ENCODE data around the gene SLC30A7.

Gene SLC30A7

GRCh38 chr1:101003012-101003650 lies 107.2 kb downstream of the SLC30A7 start:
- peaks cover 8 to 22% (median 13%) of the 10 kb centered on the region in 4 experiments for H3K4me1 ChIP-seq (ENCODE audit: control extremely low read depth in 1 of 4, control insufficient read depth in 4 of 4, insufficient read depth in 4 of 4, low read length in 3 of 4)
- peaks cover 0 to 18% (median 5%) of the 10 kb centered on the region in 4 experiments for H3K36me3 ChIP-seq (ENCODE audit: control insufficient read depth in 4 of 4, insufficient read depth in 4 of 4, low read length in 3 of 4)
- DNase-seq = no peak
- CTCF ChIA-PET = interaction anchor here (2.1 kb wide), 1 partner anchor 10 kb away, joined by 8 read pairs; no protein-coding TSS in a partner anchor
- no peak overlapping the region for H3K27ac ChIP-seq (ENCODE audit: insufficient read depth in 1 of 2, low read depth in 1 of 2, low read length in 2 of 2, poor library complexity in 1 of 2, severe bottlenecking in 2 of 2)
- no peaks in the 10 kb centered on the region for H3K27me3 ChIP-seq (replicated peaks in 2 of 5; ENCODE audit: control insufficient read depth in 4 of 5, insufficient read depth in 5 of 5, low read length in 4 of 5)
- H3K4me3 ChIP-seq (ENCODE audit: control insufficient read depth in 1 of 7, extremely low read depth in 1 of 7, insufficient read depth in 4 of 7, low read depth in 2 of 7, low read length in 6 of 7) = no peak overlapping the region
- WGBS (ENCODE audit: insufficient coverage) = no CpG with 5 or more reads among the region's 1 CpG
- POLR2A ChIA-PET = no interaction called here
- H3K9me3 ChIP-seq (ENCODE audit: control extremely low read depth in 1 of 5, control insufficient read depth in 4 of 5, insufficient read depth in 2 of 5, low read depth in 1 of 5, low read length in 4 of 5) = no peaks in the 10 kb centered on the region

GRCh38 chr1:101004061-101004460 lies 108.2 kb downstream of the SLC30A7 start:
- Histone ChIP-seq H3K27ac (ENCODE audit: insufficient read depth in 1 of 2, low read depth in 1 of 2, low read length in 2 of 2, poor library complexity in 1 of 2, severe bottlenecking in 2 of 2) (no peak overlapping the region), H3K9me3 (ENCODE audit: control extremely low read depth in 1 of 5, control insufficient read depth in 4 of 5, insufficient read depth in 2 of 5, low read depth in 1 of 5, low read length in 4 of 5) (no peaks in the 10 kb centered on the region), H3K27me3 (replicated peaks in 2 of 5; ENCODE audit: control insufficient read depth in 4 of 5, insufficient read depth in 5 of 5, low read length in 4 of 5) (no peaks in the 10 kb centered on the region), H3K4me3 (ENCODE audit: control insufficient read depth in 1 of 7, extremely low read depth in 1 of 7, insufficient read depth in 4 of 7, low read depth in 2 of 7, low read length in 6 of 7) (no peak overlapping the region), H3K4me1 (ENCODE audit: control extremely low read depth in 1 of 4, control insufficient read depth in 4 of 4, insufficient read depth in 4 of 4, low read length in 3 of 4) (peaks cover 8 to 22% (median 13%) of the 10 kb centered on the region in 4 experiments), H3K36me3 (ENCODE audit: control insufficient read depth in 4 of 4, insufficient read depth in 4 of 4, low read length in 3 of 4) (peaks cover 0 to 12% (median 2%) of the 10 kb centered on the region in 4 experiments)
- no peak for DNase-seq
- no CpG with 5 or more reads among the region's 1 CpG for WGBS (ENCODE audit: insufficient coverage)
- POLR2A ChIA-PET = no interaction called here
- CTCF ChIA-PET = interaction anchor here (0.6 to 2.1 kb wide), 3 partner anchors 9 to 420 kb away, joined by 3 to 8 read pairs (median 3); no protein-coding TSS in a partner anchor

GRCh38 chr1:101004670-101005069 lies 108.8 kb downstream of the SLC30A7 start:
- H3K27me3 ChIP-seq (replicated peaks in 2 of 5; ENCODE audit: control insufficient read depth in 4 of 5, insufficient read depth in 5 of 5, low read length in 4 of 5) = no peaks in the 10 kb centered on the region
- H3K36me3 ChIP-seq (ENCODE audit: control insufficient read depth in 4 of 4, insufficient read depth in 4 of 4, low read length in 3 of 4) = peaks cover 0 to 15% (median 1%) of the 10 kb centered on the region in 4 experiments
- H3K27ac ChIP-seq (ENCODE audit: insufficient read depth in 1 of 2, low read depth in 1 of 2, low read length in 2 of 2, poor library complexity in 1 of 2, severe bottlenecking in 2 of 2) = no peak overlapping the region
- 100% methylated on average over 2 of the region's 3 CpGs for WGBS (ENCODE audit: insufficient coverage)
- no peak overlapping the region for H3K4me3 ChIP-seq (ENCODE audit: control insufficient read depth in 1 of 7, extremely low read depth in 1 of 7, insufficient read depth in 4 of 7, low read depth in 2 of 7, low read length in 6 of 7)
- no peak for DNase-seq
- H3K4me1 ChIP-seq (ENCODE audit: control extremely low read depth in 1 of 4, control insufficient read depth in 4 of 4, insufficient read depth in 4 of 4, low read length in 3 of 4) = peaks cover 8 to 22% (median 13%) of the 10 kb centered on the region in 4 experiments
- POLR2A ChIA-PET = no interaction called here
- no peaks in the 10 kb centered on the region for H3K9me3 ChIP-seq (ENCODE audit: control extremely low read depth in 1 of 5, control insufficient read depth in 4 of 5, insufficient read depth in 2 of 5, low read depth in 1 of 5, low read length in 4 of 5)
- CTCF ChIA-PET = interaction anchor here (0.6 to 2.1 kb wide), 3 partner anchors 9 to 420 kb away, joined by 3 to 8 read pairs (median 3); no protein-coding TSS in a partner anchor

- CTCF ChIA-PET = interaction anchor here (1.1 to 2.1 kb wide), 2 partner anchors 8 to 17 kb away, joined by 3 to 8 read pairs; no protein-coding TSS in a partner anchor
- Histone ChIP-seq H3K27ac (ENCODE audit: insufficient read depth in 1 of 2, low read depth in 1 of 2, low read length in 2 of 2, poor library complexity in 1 of 2, severe bottlenecking in 2 of 2) (no peak overlapping the region), H3K27me3 (replicated peaks in 2 of 5; ENCODE audit: control insufficient read depth in 4 of 5, insufficient read depth in 5 of 5, low read length in 4 of 5) (no peaks in the 10 kb centered on the region), H3K9me3 (ENCODE audit: control extremely low read depth in 1 of 5, control insufficient read depth in 4 of 5, insufficient read depth in 2 of 5, low read depth in 1 of 5, low read length in 4 of 5) (no peaks in the 10 kb centered on the region), H3K36me3 (ENCODE audit: control insufficient read depth in 4 of 4, insufficient read depth in 4 of 4, low read length in 3 of 4) (peaks cover 0 to 14% (median 2%) of the 10 kb centered on the region in 4 experiments), H3K4me3 (ENCODE audit: control insufficient read depth in 1 of 7, extremely low read depth in 1 of 7, insufficient read depth in 4 of 7, low read depth in 2 of 7, low read length in 6 of 7) (no peak overlapping the region), H3K4me1 (ENCODE audit: control extremely low read depth in 1 of 4, control insufficient read depth in 4 of 4, insufficient read depth in 4 of 4, low read length in 3 of 4) (peaks cover 8 to 22% (median 13%) of the 10 kb centered on the region in 4 experiments)
- DNase-seq = peak in 1 of 3 donors; percentile 18
- POLR2A ChIA-PET = no interaction called here
- no CpG with 5 or more reads among the region's 1 CpG for WGBS (ENCODE audit: insufficient coverage)
Observed at GRCh38 chr1:101005183-101005582, 109.3 kb downstream of the SLC30A7 start.

- Histone ChIP-seq H3K36me3 (ENCODE audit: control insufficient read depth in 4 of 4, insufficient read depth in 4 of 4, low read length in 3 of 4) (peaks cover 0 to 10% (median 2%) of the 10 kb centered on the region in 4 experiments), H3K4me3 (ENCODE audit: control insufficient read depth in 1 of 7, extremely low read depth in 1 of 7, insufficient read depth in 4 of 7, low read depth in 2 of 7, low read length in 6 of 7) (no peak overlapping the region), H3K4me1 (ENCODE audit: control extremely low read depth in 1 of 4, control insufficient read depth in 4 of 4, insufficient read depth in 4 of 4, low read length in 3 of 4) (peaks cover 8 to 22% (median 13%) of the 10 kb centered on the region in 4 experiments), H3K27ac (ENCODE audit: insufficient read depth in 1 of 2, low read depth in 1 of 2, low read length in 2 of 2, poor library complexity in 1 of 2, severe bottlenecking in 2 of 2) (no peak overlapping the region), H3K9me3 (ENCODE audit: control extremely low read depth in 1 of 5, control insufficient read depth in 4 of 5, insufficient read depth in 2 of 5, low read depth in 1 of 5, low read length in 4 of 5) (no peaks in the 10 kb centered on the region), H3K27me3 (replicated peaks in 2 of 5; ENCODE audit: control insufficient read depth in 4 of 5, insufficient read depth in 5 of 5, low read length in 4 of 5) (no peaks in the 10 kb centered on the region)
- CTCF ChIA-PET = no interaction called here
- POLR2A ChIA-PET = no interaction called here
- peak in 1 of 3 donors; percentile 10 for DNase-seq
- 100% methylated on average over 2 of the region's 4 CpGs for WGBS (ENCODE audit: insufficient coverage)
Observed at GRCh38 chr1:101005871-101006270, 110.0 kb downstream of the SLC30A7 start.

- POLR2A ChIA-PET = no interaction called here
- Histone ChIP-seq H3K27ac (ENCODE audit: insufficient read depth in 1 of 2, low read depth in 1 of 2, low read length in 2 of 2, poor library complexity in 1 of 2, severe bottlenecking in 2 of 2) (no peak overlapping the region), H3K27me3 (replicated peaks in 2 of 5; ENCODE audit: control insufficient read depth in 4 of 5, insufficient read depth in 5 of 5, low read length in 4 of 5) (no peaks in the 10 kb centered on the region), H3K9me3 (ENCODE audit: control extremely low read depth in 1 of 5, control insufficient read depth in 4 of 5, insufficient read depth in 2 of 5, low read depth in 1 of 5, low read length in 4 of 5) (no peaks in the 10 kb centered on the region), H3K4me3 (ENCODE audit: control insufficient read depth in 1 of 7, extremely low read depth in 1 of 7, insufficient read depth in 4 of 7, low read depth in 2 of 7, low read length in 6 of 7) (no peak overlapping the region), H3K4me1 (ENCODE audit: control extremely low read depth in 1 of 4, control insufficient read depth in 4 of 4, insufficient read depth in 4 of 4, low read length in 3 of 4) (peaks cover 8 to 22% (median 13%) of the 10 kb centered on the region in 4 experiments), H3K36me3 (ENCODE audit: control insufficient read depth in 4 of 4, insufficient read depth in 4 of 4, low read length in 3 of 4) (peaks cover 0 to 7% (median 2%) of the 10 kb centered on the region in 4 experiments)
- no peak for DNase-seq
- WGBS (ENCODE audit: insufficient coverage) = no CpG with 5 or more reads among the region's 2 CpGs
- CTCF ChIA-PET = no interaction called here
Observed at GRCh38 chr1:101006553-101006952, 110.7 kb downstream of the SLC30A7 start.

- 100% methylated on average over 2 of the region's 3 CpGs for WGBS (ENCODE audit: insufficient coverage)
- H3K27ac ChIP-seq (ENCODE audit: insufficient read depth in 1 of 2, low read depth in 1 of 2, low read length in 2 of 2, poor library complexity in 1 of 2, severe bottlenecking in 2 of 2) = no peak overlapping the region
- H3K36me3 ChIP-seq (ENCODE audit: control insufficient read depth in 4 of 4, insufficient read depth in 4 of 4, low read length in 3 of 4) = peaks cover 2 to 7% (median 2%) of the 10 kb centered on the region in 4 experiments
- no peaks in the 10 kb centered on the region for H3K27me3 ChIP-seq (replicated peaks in 2 of 5; ENCODE audit: control insufficient read depth in 4 of 5, insufficient read depth in 5 of 5, low read length in 4 of 5)
- no peak overlapping the region for H3K4me3 ChIP-seq (ENCODE audit: control insufficient read depth in 1 of 7, extremely low read depth in 1 of 7, insufficient read depth in 4 of 7, low read depth in 2 of 7, low read length in 6 of 7)
- H3K4me1 ChIP-seq (ENCODE audit: control extremely low read depth in 1 of 4, control insufficient read depth in 4 of 4, insufficient read depth in 4 of 4, low read length in 3 of 4) = peaks cover 0 to 7% (median 2%) of the 10 kb centered on the region in 4 experiments
- ChIA-PET POLR2A (no interaction called here), CTCF (no interaction called here)
- no peak for DNase-seq
- no peaks in the 10 kb centered on the region for H3K9me3 ChIP-seq (ENCODE audit: control extremely low read depth in 1 of 5, control insufficient read depth in 4 of 5, insufficient read depth in 2 of 5, low read depth in 1 of 5, low read length in 4 of 5)
Observed at GRCh38 chr1:101008229-101008834, 112.4 kb downstream of the SLC30A7 start.

All from common myeloid progenitor, CD34-positive (primary cell).